Breast epithelium (tissue), 3 donors: Measurements from ENCODE around the gene SEMA4D.

Source experiments
- POLR2A ChIP-seq: fragments of 450-650 bp; IDR thresholded peaks from one replicate; pipeline ENCODE4 v1.6.1; 2016; ENCODE audit warnings: antibody characterized with exemption, mild to moderate bottlenecking, moderate library complexity
- POLR2AphosphoS5 ChIP-seq, 3 donors: sonication (generic); formaldehyde crosslinking; IDR thresholded peaks; one replicate each; pipeline ENCODE4 v1.6.1; 2017; ENCODE audit warnings: antibody characterized with exemption in 3 of 3

GRCh38 chr9:89434636-89435035, 63.3 kb downstream of the SEMA4D start:
- no peak for TF ChIP-seq POLR2A
- no peak for TF ChIP-seq POLR2AphosphoS5 (IDR thresholded peaks at IDR 0.05)
